Breast epithelium (tissue), 3 donors: ENCODE measurements around the gene FYB2.

ENCODE experiments used
- POLR2A ChIP-seq: fragments of 450-650 bp; IDR thresholded peaks from one replicate; pipeline ENCODE4 v1.6.1; 2016; ENCODE audit warnings: antibody characterized with exemption, mild to moderate bottlenecking, moderate library complexity
- TF ChIP-seq, protein P1 (sequence below), 3 donors: fragments of 450-650 bp; IDR thresholded peaks; one replicate each; pipeline ENCODE4 v1.5.1; 2016 to 2017; ENCODE audit warnings: antibody characterized with exemption in 3 of 3, mild to moderate bottlenecking in 3 of 3, moderate library complexity in 3 of 3

DNA sequence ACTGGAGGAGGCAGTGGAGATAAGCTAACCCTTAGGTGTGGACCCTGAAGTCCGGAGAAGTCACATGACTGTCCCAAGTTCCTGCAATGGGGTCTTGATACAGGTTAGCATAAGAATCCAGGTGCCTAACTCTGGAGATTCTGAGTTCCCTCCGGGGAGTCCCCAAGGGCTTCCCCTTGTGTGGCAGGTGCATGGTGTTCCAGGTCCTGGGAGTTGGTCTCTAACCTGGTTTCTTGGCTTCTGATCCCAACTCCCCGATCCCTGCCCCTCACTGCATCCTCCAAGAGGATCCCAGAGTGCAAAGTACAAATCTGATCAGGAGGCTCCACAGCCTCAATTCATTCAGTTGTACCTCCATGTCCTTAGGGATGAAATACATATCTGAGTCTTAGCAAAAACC is 26.1 kb upstream of the FYB2 start:
- TF ChIP-seq, protein P1, sequence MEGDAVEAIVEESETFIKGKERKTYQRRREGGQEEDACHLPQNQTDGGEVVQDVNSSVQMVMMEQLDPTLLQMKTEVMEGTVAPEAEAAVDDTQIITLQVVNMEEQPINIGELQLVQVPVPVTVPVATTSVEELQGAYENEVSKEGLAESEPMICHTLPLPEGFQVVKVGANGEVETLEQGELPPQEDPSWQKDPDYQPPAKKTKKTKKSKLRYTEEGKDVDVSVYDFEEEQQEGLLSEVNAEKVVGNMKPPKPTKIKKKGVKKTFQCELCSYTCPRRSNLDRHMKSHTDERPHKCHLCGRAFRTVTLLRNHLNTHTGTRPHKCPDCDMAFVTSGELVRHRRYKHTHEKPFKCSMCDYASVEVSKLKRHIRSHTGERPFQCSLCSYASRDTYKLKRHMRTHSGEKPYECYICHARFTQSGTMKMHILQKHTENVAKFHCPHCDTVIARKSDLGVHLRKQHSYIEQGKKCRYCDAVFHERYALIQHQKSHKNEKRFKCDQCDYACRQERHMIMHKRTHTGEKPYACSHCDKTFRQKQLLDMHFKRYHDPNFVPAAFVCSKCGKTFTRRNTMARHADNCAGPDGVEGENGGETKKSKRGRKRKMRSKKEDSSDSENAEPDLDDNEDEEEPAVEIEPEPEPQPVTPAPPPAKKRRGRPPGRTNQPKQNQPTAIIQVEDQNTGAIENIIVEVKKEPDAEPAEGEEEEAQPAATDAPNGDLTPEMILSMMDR (IDR thresholded peaks at IDR 0.05) = no peak
- TF ChIP-seq POLR2A = no peak
